Colonic mucosa (tissue), 4 donors: ENCODE data around the gene PHYKPL. TPM values are rescaled to one million over a fixed set of nuclear protein-coding genes. Genes with fewer than 3 reads are reported as not detected.

Source experiments
- DNase-seq: peaks from one replicate; pipeline ENCODE4 v3.0.0-alpha.2; 2020
- H3K27ac ChIP-seq: fragments of 200-600 bp; one replicate; pipeline ENCODE4 v1.8.0; 2021
- H3K27me3 ChIP-seq: fragments of 200-600 bp; one replicate; pipeline ENCODE4 v1.8.0; 2021
- H3K36me3 ChIP-seq: fragments of 200-600 bp; one replicate; pipeline ENCODE4 v1.8.0; 2021
- H3K4me1 ChIP-seq: fragments of 200-600 bp; one replicate; pipeline ENCODE4 v1.8.0; 2021; ENCODE audit warnings: mild to moderate bottlenecking
- H3K4me3 ChIP-seq: fragments of 200-600 bp; one replicate; pipeline ENCODE4 v1.8.0; 2021
- H3K9ac ChIP-seq, 2 donors: one replicate each; pipeline ENCODE4 v1.7.0; 2013; ENCODE audit warnings: control low read depth in 2 of 2, low read depth in 2 of 2, low read length in 2 of 2
- H3K9me3 ChIP-seq: fragments of 200-600 bp; one replicate; pipeline ENCODE4 v1.8.0; 2021
- intact Hi-C: fragments of 100-400 bp; cut with DNase I; formaldehyde crosslinking; loops from one replicate; pipeline ENCODE4 v1.14.1; 2022
- total RNA-seq, 2 donors: library from RNA; stranded (reverse); fragmentation: NEBNext Ultra II Directional in 1 of 2; extraction: Animal tissue kit (Norgen Biotek cat#: 25700) in 1 of 2; gene quantifications; one replicate each; pipeline ENCODE4 v1.2.1, GENCODE V29; 2021
- TF ChIP-seq, protein P1 (sequence below): fragments of 200-600 bp; IDR thresholded peaks from one replicate; pipeline ENCODE4 v1.8.0; 2022; ENCODE audit warnings: antibody characterized with exemption, mild to moderate bottlenecking
- donor health status: healthy.
- donor health status: DM: no; HTN: no; CAD: no.
- donor health status: DM: no; HTN: no; CAD: no.

PHYKPL gene
- total RNA-seq, 2 donors from 2014 or later: 101 to 159 TPM

DNA sequence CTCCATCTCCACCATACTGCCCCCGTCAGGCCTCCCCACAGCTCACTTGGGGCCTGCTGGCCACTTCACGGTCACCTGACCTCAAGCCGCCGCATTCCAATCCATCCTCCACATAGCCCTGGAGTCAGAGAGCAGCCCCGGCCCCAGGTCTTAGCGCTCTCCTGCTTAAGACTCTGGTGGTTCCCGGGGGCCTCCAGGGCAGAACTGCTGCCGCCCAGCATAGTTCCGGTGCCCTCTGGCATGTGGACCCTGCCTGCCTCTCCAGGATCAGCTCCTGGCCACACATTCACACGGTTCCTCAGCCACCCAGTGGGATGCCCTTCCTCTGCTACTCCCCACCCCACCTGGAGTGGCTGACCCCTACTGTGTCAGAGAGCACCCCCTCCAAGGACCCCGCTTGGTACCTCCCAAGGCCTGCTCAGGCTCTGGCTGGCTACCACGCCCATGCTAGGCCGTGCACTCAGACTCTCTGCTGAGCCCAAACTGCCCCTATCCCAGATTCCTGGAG, 8.7 kb downstream of the PHYKPL start:
- Histone ChIP-seq H3K9ac (no peak overlapping the region), H3K4me1 (peaks cover 7% of the 10 kb centered on the region), H3K4me3 (no peak overlapping the region), H3K36me3 (no peaks in the 10 kb centered on the region), H3K27me3 (no peaks in the 10 kb centered on the region), H3K27ac (no peak overlapping the region), H3K9me3 (no peaks in the 10 kb centered on the region)
- TF ChIP-seq, protein P1, sequence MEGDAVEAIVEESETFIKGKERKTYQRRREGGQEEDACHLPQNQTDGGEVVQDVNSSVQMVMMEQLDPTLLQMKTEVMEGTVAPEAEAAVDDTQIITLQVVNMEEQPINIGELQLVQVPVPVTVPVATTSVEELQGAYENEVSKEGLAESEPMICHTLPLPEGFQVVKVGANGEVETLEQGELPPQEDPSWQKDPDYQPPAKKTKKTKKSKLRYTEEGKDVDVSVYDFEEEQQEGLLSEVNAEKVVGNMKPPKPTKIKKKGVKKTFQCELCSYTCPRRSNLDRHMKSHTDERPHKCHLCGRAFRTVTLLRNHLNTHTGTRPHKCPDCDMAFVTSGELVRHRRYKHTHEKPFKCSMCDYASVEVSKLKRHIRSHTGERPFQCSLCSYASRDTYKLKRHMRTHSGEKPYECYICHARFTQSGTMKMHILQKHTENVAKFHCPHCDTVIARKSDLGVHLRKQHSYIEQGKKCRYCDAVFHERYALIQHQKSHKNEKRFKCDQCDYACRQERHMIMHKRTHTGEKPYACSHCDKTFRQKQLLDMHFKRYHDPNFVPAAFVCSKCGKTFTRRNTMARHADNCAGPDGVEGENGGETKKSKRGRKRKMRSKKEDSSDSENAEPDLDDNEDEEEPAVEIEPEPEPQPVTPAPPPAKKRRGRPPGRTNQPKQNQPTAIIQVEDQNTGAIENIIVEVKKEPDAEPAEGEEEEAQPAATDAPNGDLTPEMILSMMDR: no peak
- no peak for DNase-seq
- intact Hi-C loops: no loop called here

DNA sequence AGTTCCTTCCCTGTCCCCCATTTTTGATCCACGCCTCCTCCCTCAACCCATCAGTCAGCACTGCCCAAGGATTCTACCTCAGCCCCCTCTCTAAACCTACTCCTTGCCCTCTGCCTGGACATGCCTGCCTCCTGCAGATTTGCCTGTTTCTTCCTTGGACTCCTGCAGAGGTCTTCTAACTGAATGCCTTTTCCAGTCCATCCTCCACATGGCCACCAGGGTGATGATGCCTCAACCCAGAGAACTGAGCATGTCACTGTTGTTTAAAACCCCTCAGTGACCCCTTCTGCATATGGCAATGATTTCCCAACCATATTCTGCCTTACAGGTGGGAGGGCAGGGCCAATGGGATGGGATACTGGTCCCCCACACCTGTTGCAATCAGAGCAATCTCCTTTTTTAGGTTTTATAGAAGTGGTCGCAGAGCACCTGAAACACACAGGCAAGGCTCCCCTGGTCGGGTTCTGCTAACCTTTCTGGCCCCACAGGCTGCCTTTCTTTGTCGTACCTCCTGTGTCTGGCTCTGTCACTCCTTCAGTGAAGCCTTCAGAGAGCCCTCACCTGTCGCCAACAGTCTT, 9.3 kb downstream of the PHYKPL start:
- intact Hi-C loops: no loop called here
- no peaks in the 10 kb centered on the region for H3K9me3 ChIP-seq
- H3K27ac ChIP-seq: no peak overlapping the region
- TF ChIP-seq, protein P1: no peak
- H3K27me3 ChIP-seq: no peaks in the 10 kb centered on the region
- H3K4me3 ChIP-seq: no peak overlapping the region
- no peaks in the 10 kb centered on the region for H3K36me3 ChIP-seq
- peaks cover 7% of the 10 kb centered on the region for H3K4me1 ChIP-seq
- DNase-seq: no peak
- H3K9ac ChIP-seq: no peak overlapping the region

DNA sequence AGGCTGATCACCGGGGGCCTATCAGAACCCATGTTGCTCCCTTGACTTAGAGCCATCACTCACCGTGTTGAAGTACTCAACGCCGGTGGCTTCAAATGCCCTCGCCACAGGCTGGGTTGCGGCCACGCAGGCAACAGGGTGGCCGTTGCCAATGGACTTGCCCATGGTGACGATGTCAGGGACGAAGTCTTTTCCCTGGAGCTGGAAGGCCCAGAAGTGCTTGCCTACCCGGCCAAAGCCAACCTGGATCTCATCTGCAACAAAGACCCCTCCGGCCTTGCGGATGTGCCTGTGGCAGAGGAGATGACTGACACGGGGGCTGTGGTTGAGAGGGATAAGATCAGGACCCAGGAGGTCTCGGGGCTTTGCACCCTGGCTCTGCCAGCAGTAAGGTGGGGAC, 10.3 kb downstream of the PHYKPL start:
- TF ChIP-seq, protein P1: no peak
- intact Hi-C loops: no loop called here

DNA sequence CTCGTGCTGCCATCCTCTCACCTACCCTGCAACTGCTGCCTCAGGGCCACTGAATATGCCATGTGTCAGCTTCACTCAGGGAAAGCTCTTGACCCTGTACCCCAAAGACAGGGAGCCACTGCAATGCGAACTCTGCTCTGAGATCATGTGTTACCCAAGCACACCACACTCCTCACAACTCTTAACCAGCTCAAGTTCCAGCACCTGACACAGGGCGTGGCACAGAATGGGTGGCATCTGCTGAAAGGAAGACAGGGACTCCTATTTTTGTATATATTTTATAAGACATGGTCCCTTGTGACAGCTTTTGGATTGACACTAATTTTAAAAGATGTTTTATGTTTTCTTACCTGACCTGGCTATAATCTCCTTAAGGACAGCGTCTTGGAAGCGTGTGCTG, 10.7 kb downstream of the PHYKPL start:
- TF ChIP-seq, protein P1: no peak
- Histone ChIP-seq H3K4me3 (no peak overlapping the region), H3K4me1 (no peaks in the 10 kb centered on the region), H3K36me3 (no peaks in the 10 kb centered on the region), H3K27ac (no peak overlapping the region), H3K27me3 (no peaks in the 10 kb centered on the region), H3K9me3 (no peaks in the 10 kb centered on the region), H3K9ac (no peak overlapping the region)
- intact Hi-C loops: no loop called here
- no peak for DNase-seq

More for the DNA sequence above, 10.3 kb downstream of the PHYKPL start:
- H3K9me3 ChIP-seq: no peaks in the 10 kb centered on the region
- H3K9ac ChIP-seq: no peak overlapping the region
- H3K27ac ChIP-seq: no peak overlapping the region
- H3K4me1 ChIP-seq: peaks cover under 1% of the 10 kb centered on the region
- H3K27me3 ChIP-seq: no peaks in the 10 kb centered on the region
- no peak overlapping the region for H3K4me3 ChIP-seq
- DNase-seq: no peak
- H3K36me3 ChIP-seq: no peaks in the 10 kb centered on the region

DNA sequence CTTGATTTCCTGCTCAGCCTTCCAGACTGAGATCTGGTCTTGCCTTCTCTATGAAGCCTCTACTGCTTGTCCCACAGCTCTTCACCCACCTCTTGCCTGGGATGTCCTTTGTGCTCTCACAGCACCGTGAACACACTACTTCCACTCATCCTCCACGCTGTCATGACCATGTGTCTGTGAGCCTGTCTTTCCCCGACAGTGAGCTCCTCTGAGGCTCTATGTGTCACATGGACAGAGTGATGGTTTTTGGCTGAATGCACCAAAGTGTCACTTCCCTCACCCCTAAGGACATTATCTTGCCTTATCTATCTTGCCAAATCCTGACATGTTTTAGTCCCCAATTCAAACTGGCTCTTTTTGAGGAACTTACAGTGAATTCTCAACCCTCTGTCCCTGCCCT, 11.3 kb downstream of the PHYKPL start:
- peaks cover 4% of the 10 kb centered on the region for H3K4me1 ChIP-seq
- H3K4me3 ChIP-seq: no peak overlapping the region
- H3K27ac ChIP-seq: no peak overlapping the region
- no peaks in the 10 kb centered on the region for H3K36me3 ChIP-seq
- intact Hi-C loops: no loop called here
- TF ChIP-seq, protein P1: no peak
- H3K9ac ChIP-seq: no peak overlapping the region
- no peaks in the 10 kb centered on the region for H3K27me3 ChIP-seq
- H3K9me3 ChIP-seq: no peaks in the 10 kb centered on the region
- DNase-seq: no peak
